SK-N-SH (cell line): ENCODE results near the gene SNED1. TPM values are rescaled to one million over a fixed set of nuclear protein-coding genes. Genes with fewer than 3 reads are reported as not detected.

Source experiments
- CTCF ChIA-PET: fragments of 300-600, 350-600 bp; formaldehyde crosslinking; extraction: SDS; loops from one replicate; lab custom pipeline; 2021; lab: Yijun Ruan, JAX
- POLR2A ChIA-PET: fragments of 350-600 bp; sonication (Branson Sonifier 250); formaldehyde crosslinking; extraction: SDS; loops from one replicate; lab custom pipeline; 2020; ENCODE audit warnings: antibody characterized with exemption, inconsistent platforms; lab: Yijun Ruan, JAX
- DNase-seq: peaks from one replicate; pipeline ENCODE4 v3.0.0; 2012
- H2AFZ ChIP-seq: fragments of 200-600 bp; sonication (generic); 2 replicates; pipeline ENCODE4 v1.8.1; 2016; ENCODE audit warnings: antibody characterized with exemption, mild to moderate bottlenecking, low read depth
- H3F3A ChIP-seq: fragments of 200-600 bp; sonication (generic); replicated peaks from 2 replicates; pipeline ENCODE3; 2016; ENCODE audit warnings: antibody characterized with exemption, mild to moderate bottlenecking; ENCODE audit not compliant: insufficient read depth
- H3K27ac ChIP-seq, 2 experiments: fragments of 200-500 bp in 1 of 2; fragments of 200-600 bp in 1 of 2; sonication (Bioruptor generic) in 1 of 2; sonication (generic), shearing (Covaris generic) in 1 of 2; 2 replicates each; pipeline versions ENCODE4 v1.5.1 to v1.6.1; 2014 to 2016; ENCODE audit warnings: low read depth in 2 of 2, inconsistent platforms in 1 of 2, low read length in 1 of 2, mild to moderate bottlenecking in 1 of 2, mixed read lengths in 1 of 2
- H3K27me3 ChIP-seq: fragments of 200-600 bp; sonication (generic), shearing (Covaris generic); 2 replicates; pipeline ENCODE4 v1.6.1; 2016; ENCODE audit warnings: mixed run types; ENCODE audit not compliant: insufficient read depth
- H3K36me3 ChIP-seq, 2 experiments: fragments of 200-500 bp in 1 of 2; fragments of 200-600 bp in 1 of 2; sonication (Bioruptor generic) in 1 of 2; sonication (generic) in 1 of 2; replicated peaks in 1 of 2; 2 replicates each; pipeline versions ENCODE3 to v1.5.1; 2014 to 2016; ENCODE audit warnings: low read length in 1 of 2, mild to moderate bottlenecking in 1 of 2; ENCODE audit not compliant: insufficient read depth in 2 of 2, control insufficient read depth in 1 of 2
- H3K4me1 ChIP-seq, 2 experiments: fragments of 200-500 bp in 1 of 2; fragments of 200-600 bp in 1 of 2; sonication (Bioruptor generic) in 1 of 2; sonication (generic), shearing (Covaris generic) in 1 of 2; 2 replicates each; pipeline versions ENCODE4 v1.5.1 to v1.6.1; 2014 to 2016; ENCODE audit warnings: low read depth in 1 of 2, low read length in 1 of 2, mixed run types in 1 of 2; ENCODE audit not compliant: insufficient read depth in 2 of 2, control insufficient read depth in 1 of 2
- H3K4me2 ChIP-seq: fragments of 200-600 bp; sonication (generic), shearing (Covaris generic); 2 replicates; pipeline ENCODE4 v1.6.1; 2017; ENCODE audit warnings: mixed run types
- H3K4me3 ChIP-seq, 2 experiments: fragments of 200-500 bp in 1 of 2; fragments of 200-600 bp in 1 of 2; sonication (Bioruptor generic) in 1 of 2; sonication (generic), shearing (Covaris generic) in 1 of 2; 2 replicates each; pipeline versions ENCODE4 v1.5.1 to v1.8.1; 2014 to 2016; ENCODE audit warnings: low read depth in 2 of 2, inconsistent platforms in 1 of 2, low read length in 1 of 2, mild to moderate bottlenecking in 1 of 2, mixed read lengths in 1 of 2, moderate library complexity in 1 of 2
- H3K79me2 ChIP-seq: fragments of 200-600 bp; sonication (generic); 2 replicates; pipeline ENCODE4 v1.8.1; 2017; ENCODE audit warnings: mild to moderate bottlenecking; ENCODE audit not compliant: insufficient read depth
- H3K9ac ChIP-seq: fragments of 200-600 bp; sonication (generic); 2 replicates; pipeline ENCODE4 v1.6.1; 2017; ENCODE audit warnings: mixed run types
- H3K9me2 ChIP-seq: fragments of 200-600 bp; sonication (generic); 2 replicates; pipeline ENCODE4 v1.6.1; 2017; ENCODE audit warnings: mixed run types
- H3K9me3 ChIP-seq: fragments of 200-600 bp; sonication (generic); 2 replicates; pipeline ENCODE4 v1.6.1; 2017; ENCODE audit warnings: mixed run types, mild to moderate bottlenecking, moderate library complexity
- H4K20me1 ChIP-seq: fragments of 200-600 bp; sonication (generic); 2 replicates; pipeline ENCODE4 v1.6.1; 2017; ENCODE audit warnings: mild to moderate bottlenecking, mixed run types; ENCODE audit not compliant: insufficient read depth
- ELF1 ChIP-seq: IDR thresholded peaks from 2 replicates; pipeline ENCODE4 v1.4.0; 2012
- EZH2phosphoT487 ChIP-seq: fragments of 200-600 bp; sonication (generic); IDR thresholded peaks from 2 replicates; pipeline ENCODE4 v1.6.1; 2017; ENCODE audit warnings: low read depth, mixed run types, mild to moderate bottlenecking, antibody characterized with exemption, moderate library complexity, borderline replicate concordance
- FOSL2 ChIP-seq: IDR thresholded peaks from 2 replicates; pipeline ENCODE4 v1.4.0; 2012; ENCODE audit warnings: low read depth, mild to moderate bottlenecking, moderate library complexity, borderline replicate concordance
- FOXJ3 ChIP-seq: sonication (generic); formaldehyde crosslinking; IDR thresholded peaks from 2 replicates; pipeline ENCODE4 v1.5.1; 2020; ENCODE audit warnings: mild to moderate bottlenecking, missing genetic modification reagents
- FOXM1 ChIP-seq: IDR thresholded peaks from 2 replicates; pipeline ENCODE4 v1.4.0; 2012; ENCODE audit warnings: low read depth, mild to moderate bottlenecking
- JUND ChIP-seq: IDR thresholded peaks from 2 replicates; pipeline ENCODE4 v1.4.0; 2012
- MXI1 ChIP-seq: IDR thresholded peaks from 2 replicates; pipeline ENCODE4 v1.6.1; 2012; ENCODE audit warnings: mild to moderate bottlenecking, low read depth, low read length, improper control_type of control experiment
- NFIC ChIP-seq: IDR thresholded peaks from 2 replicates; pipeline ENCODE4 v1.4.0; 2012; ENCODE audit warnings: borderline replicate concordance
- POLR2AphosphoS5 ChIP-seq: IDR thresholded peaks from 2 replicates; pipeline ENCODE4 v1.6.1; 2012; ENCODE audit warnings: low read depth, low read length
- RAD21 ChIP-seq: IDR thresholded peaks from 2 replicates; pipeline ENCODE4 v1.6.1; 2012; ENCODE audit warnings: mild to moderate bottlenecking, low read length
- RCOR1 ChIP-seq: fragments of 150-350 bp; IDR thresholded peaks from 2 replicates; pipeline ENCODE4 v1.6.1; 2017; ENCODE audit warnings: antibody characterized with exemption, low read length
- RFX5 ChIP-seq: IDR thresholded peaks from 2 replicates; pipeline ENCODE4 v1.6.1; 2012; ENCODE audit warnings: mild to moderate bottlenecking, improper control_type of control experiment, low read length
- SMC3 ChIP-seq: IDR thresholded peaks from 2 replicates; pipeline ENCODE4 v1.6.1; 2012; ENCODE audit warnings: low read depth, low read length, improper control_type of control experiment
- TCF12 ChIP-seq: IDR thresholded peaks from 2 replicates; pipeline ENCODE4 v1.4.0; 2012
- TEAD4 ChIP-seq: IDR thresholded peaks from 2 replicates; pipeline ENCODE4 v1.4.0; 2012; ENCODE audit warnings: mild to moderate bottlenecking, borderline replicate concordance; ENCODE audit not compliant: insufficient read depth
- YY1 ChIP-seq: IDR thresholded peaks from 2 replicates; pipeline ENCODE4 v1.4.0; 2012; ENCODE audit warnings: low read depth, mild to moderate bottlenecking
- WGBS: methylation state at CpG from one replicate; pipeline ENCODE4 v1.1.6; 2017; ENCODE audit warnings: low lambda C conversion rate; 5-methylcytosine and 5-hydroxymethylcytosine counted together
- polyA plus RNA-seq, 3 experiments: library from polyadenylated mRNA; depleted of rRNA; stranded (reverse); fragments of >200 nt; gene quantifications; 2 replicates each; pipeline ENCODE4 v1.2.3, GENCODE V29; 2012
- TF ChIP-seq, protein P1 (sequence below): fragments of 150-350 bp; IDR thresholded peaks from 2 replicates; pipeline ENCODE4 v1.6.1; 2016; ENCODE audit warnings: mild to moderate bottlenecking, low read depth, low read length
- TF ChIP-seq, protein P2 (sequence below): IDR thresholded peaks from 2 replicates; pipeline ENCODE4; 2012
- TF ChIP-seq, protein P3 (sequence below): IDR thresholded peaks from 2 replicates; pipeline ENCODE4 v1.6.1; 2012; ENCODE audit warnings: mild to moderate bottlenecking, low read depth, low read length, moderate library complexity
- TF ChIP-seq, protein P4 (sequence below): IDR thresholded peaks from 2 replicates; pipeline ENCODE4 v1.4.0; 2012; ENCODE audit warnings: low read depth
- TF ChIP-seq, protein P5 (sequence below): IDR thresholded peaks from 2 replicates; pipeline ENCODE4 v1.4.0; 2012; ENCODE audit warnings: low read depth, borderline replicate concordance
- TF ChIP-seq, protein P6 (sequence below): fragments of 200-600 bp; sonication (generic); IDR thresholded peaks from 2 replicates; pipeline ENCODE4 v1.6.1; 2017; ENCODE audit warnings: antibody characterized with exemption, mild to moderate bottlenecking, moderate library complexity

The SNED1 gene
- polyA plus RNA-seq, 1 of the 3 experiments (the other 2 are of a cell fraction) = 0.03 TPM

DNA sequence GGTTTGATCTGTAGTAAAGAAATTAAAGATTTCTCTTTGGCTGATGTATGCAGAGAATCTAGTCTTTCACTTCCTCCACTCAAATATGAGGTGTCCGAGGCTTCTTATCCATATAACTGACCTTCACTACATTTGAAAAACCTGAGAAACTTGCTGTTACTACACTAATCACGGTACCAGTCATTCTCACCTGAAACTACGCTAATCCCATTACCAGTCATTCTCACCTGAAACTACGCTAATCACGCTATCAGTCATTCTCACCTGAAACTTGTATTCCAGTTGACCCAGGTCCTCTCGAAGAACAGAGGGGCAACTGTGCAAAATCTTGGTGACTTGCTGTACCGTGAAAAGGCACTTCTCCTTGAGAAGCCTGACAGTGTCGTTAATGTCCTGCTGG, 98.6 kb downstream of the SNED1 start (continued):
- TF ChIP-seq, protein P1, sequence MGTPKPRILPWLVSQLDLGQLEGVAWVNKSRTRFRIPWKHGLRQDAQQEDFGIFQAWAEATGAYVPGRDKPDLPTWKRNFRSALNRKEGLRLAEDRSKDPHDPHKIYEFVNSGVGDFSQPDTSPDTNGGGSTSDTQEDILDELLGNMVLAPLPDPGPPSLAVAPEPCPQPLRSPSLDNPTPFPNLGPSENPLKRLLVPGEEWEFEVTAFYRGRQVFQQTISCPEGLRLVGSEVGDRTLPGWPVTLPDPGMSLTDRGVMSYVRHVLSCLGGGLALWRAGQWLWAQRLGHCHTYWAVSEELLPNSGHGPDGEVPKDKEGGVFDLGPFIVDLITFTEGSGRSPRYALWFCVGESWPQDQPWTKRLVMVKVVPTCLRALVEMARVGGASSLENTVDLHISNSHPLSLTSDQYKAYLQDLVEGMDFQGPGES = no peak
- TF ChIP-seq FOSL2 (no peak), POLR2AphosphoS5 (no peak), RFX5 (no peak), EZH2phosphoT487 (no peak)

DNA sequence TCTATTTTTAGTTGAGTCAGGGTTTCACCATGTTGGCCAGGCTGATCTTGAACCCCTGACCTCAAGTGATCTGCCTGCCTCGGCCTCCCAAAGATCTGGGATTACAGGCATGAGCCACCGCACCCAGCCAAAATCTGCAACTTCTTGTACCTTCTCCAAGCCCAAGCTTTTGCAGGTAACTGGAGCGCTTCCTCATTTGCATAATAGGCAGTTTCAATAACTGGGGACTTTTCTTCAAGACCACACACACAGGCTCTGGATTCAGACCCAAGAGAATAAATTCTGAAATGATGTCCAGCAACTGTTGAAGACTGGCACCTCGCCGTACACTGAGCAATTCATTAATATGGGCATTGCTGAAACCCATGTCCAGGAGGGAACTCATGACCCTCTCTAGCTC, 100.8 kb downstream of the SNED1 start:
- H3K9me2 ChIP-seq = no peaks in the 10 kb centered on the region
- H3K36me3 ChIP-seq = peaks cover 26 to 51% of the 10 kb centered on the region in 2 experiments
- POLR2A ChIA-PET = no interaction called here
- no peaks in the 10 kb centered on the region for H3K9me3 ChIP-seq
- no peak overlapping the region for H3K4me2 ChIP-seq
- no peaks in the 10 kb centered on the region for H3K27me3 ChIP-seq
- no peak overlapping the region for H2AFZ ChIP-seq
- DNase-seq = no peak
- no peak overlapping the region for H3K27ac ChIP-seq
- H3K4me3 ChIP-seq = no peak overlapping the region
- no peak overlapping the region for H3K9ac ChIP-seq
- H3F3A ChIP-seq = no peaks in the 10 kb centered on the region
- CTCF ChIA-PET = interaction anchor here (1.0 kb wide), 1 partner anchor 185 kb away, joined by 3 read pairs; no protein-coding TSS in a partner anchor
- no peak for TF ChIP-seq SMC3
- TF ChIP-seq TCF12 = no peak
- no peak for TF ChIP-seq NFIC
- TF ChIP-seq, protein P2, sequence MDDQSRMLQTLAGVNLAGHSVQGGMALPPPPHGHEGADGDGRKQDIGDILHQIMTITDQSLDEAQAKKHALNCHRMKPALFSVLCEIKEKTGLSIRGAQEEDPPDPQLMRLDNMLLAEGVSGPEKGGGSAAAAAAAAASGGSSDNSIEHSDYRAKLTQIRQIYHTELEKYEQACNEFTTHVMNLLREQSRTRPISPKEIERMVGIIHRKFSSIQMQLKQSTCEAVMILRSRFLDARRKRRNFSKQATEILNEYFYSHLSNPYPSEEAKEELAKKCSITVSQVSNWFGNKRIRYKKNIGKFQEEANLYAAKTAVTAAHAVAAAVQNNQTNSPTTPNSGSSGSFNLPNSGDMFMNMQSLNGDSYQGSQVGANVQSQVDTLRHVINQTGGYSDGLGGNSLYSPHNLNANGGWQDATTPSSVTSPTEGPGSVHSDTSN = no peak
- TF ChIP-seq, protein P3, sequence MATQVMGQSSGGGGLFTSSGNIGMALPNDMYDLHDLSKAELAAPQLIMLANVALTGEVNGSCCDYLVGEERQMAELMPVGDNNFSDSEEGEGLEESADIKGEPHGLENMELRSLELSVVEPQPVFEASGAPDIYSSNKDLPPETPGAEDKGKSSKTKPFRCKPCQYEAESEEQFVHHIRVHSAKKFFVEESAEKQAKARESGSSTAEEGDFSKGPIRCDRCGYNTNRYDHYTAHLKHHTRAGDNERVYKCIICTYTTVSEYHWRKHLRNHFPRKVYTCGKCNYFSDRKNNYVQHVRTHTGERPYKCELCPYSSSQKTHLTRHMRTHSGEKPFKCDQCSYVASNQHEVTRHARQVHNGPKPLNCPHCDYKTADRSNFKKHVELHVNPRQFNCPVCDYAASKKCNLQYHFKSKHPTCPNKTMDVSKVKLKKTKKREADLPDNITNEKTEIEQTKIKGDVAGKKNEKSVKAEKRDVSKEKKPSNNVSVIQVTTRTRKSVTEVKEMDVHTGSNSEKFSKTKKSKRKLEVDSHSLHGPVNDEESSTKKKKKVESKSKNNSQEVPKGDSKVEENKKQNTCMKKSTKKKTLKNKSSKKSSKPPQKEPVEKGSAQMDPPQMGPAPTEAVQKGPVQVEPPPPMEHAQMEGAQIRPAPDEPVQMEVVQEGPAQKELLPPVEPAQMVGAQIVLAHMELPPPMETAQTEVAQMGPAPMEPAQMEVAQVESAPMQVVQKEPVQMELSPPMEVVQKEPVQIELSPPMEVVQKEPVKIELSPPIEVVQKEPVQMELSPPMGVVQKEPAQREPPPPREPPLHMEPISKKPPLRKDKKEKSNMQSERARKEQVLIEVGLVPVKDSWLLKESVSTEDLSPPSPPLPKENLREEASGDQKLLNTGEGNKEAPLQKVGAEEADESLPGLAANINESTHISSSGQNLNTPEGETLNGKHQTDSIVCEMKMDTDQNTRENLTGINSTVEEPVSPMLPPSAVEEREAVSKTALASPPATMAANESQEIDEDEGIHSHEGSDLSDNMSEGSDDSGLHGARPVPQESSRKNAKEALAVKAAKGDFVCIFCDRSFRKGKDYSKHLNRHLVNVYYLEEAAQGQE = no peak
- TF ChIP-seq, protein P4, sequence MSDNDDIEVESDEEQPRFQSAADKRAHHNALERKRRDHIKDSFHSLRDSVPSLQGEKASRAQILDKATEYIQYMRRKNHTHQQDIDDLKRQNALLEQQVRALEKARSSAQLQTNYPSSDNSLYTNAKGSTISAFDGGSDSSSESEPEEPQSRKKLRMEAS = no peak
- TF ChIP-seq ELF1 = no peak
- TF ChIP-seq MXI1 = no peak
- no peak for TF ChIP-seq FOXM1
- TF ChIP-seq, protein P5, sequence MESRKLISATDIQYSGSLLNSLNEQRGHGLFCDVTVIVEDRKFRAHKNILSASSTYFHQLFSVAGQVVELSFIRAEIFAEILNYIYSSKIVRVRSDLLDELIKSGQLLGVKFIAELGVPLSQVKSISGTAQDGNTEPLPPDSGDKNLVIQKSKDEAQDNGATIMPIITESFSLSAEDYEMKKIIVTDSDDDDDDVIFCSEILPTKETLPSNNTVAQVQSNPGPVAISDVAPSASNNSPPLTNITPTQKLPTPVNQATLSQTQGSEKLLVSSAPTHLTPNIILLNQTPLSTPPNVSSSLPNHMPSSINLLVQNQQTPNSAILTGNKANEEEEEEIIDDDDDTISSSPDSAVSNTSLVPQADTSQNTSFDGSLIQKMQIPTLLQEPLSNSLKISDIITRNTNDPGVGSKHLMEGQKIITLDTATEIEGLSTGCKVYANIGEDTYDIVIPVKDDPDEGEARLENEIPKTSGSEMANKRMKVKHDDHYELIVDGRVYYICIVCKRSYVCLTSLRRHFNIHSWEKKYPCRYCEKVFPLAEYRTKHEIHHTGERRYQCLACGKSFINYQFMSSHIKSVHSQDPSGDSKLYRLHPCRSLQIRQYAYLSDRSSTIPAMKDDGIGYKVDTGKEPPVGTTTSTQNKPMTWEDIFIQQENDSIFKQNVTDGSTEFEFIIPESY = no peak
- TF ChIP-seq YY1 = no peak
- no peak for TF ChIP-seq RFX5
- TF ChIP-seq JUND = no peak
- no peak for TF ChIP-seq TEAD4
- no peak for TF ChIP-seq RCOR1
- TF ChIP-seq RAD21 = no peak
- TF ChIP-seq FOXJ3 = no peak
- TF ChIP-seq, protein P6, sequence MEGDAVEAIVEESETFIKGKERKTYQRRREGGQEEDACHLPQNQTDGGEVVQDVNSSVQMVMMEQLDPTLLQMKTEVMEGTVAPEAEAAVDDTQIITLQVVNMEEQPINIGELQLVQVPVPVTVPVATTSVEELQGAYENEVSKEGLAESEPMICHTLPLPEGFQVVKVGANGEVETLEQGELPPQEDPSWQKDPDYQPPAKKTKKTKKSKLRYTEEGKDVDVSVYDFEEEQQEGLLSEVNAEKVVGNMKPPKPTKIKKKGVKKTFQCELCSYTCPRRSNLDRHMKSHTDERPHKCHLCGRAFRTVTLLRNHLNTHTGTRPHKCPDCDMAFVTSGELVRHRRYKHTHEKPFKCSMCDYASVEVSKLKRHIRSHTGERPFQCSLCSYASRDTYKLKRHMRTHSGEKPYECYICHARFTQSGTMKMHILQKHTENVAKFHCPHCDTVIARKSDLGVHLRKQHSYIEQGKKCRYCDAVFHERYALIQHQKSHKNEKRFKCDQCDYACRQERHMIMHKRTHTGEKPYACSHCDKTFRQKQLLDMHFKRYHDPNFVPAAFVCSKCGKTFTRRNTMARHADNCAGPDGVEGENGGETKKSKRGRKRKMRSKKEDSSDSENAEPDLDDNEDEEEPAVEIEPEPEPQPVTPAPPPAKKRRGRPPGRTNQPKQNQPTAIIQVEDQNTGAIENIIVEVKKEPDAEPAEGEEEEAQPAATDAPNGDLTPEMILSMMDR = no peak
- no peaks in the 10 kb centered on the region for H4K20me1 ChIP-seq
- 98% methylated on average over 5 of the region's 5 CpGs for WGBS
- peaks cover 61% of the 10 kb centered on the region for H3K79me2 ChIP-seq
- H3K4me1 ChIP-seq = peaks cover 0 to 13% of the 10 kb centered on the region in 2 experiments; a peak in 2 of 4 replicates
